ENCODE data around the gene LBR.

LBR gene

GRCh38 chr1:225442123-225442505 is 14.3 kb upstream of the LBR start:
- ATAC-seq (ENCODE audit: insufficient read depth, low read depth) = no peak

GRCh38 chr1:225441314-225442122 is 13.7 kb upstream of the LBR start:
- 0 out of 2 replicates have a peak overlapping the region, but pooled peaks have one; percentile 12 for H3K27ac ChIP-seq (ENCODE audit: low read length)
- no peak for ATAC-seq (ENCODE audit: insufficient read depth, low read depth)
- no peak overlapping the region for H3K4me3 ChIP-seq (ENCODE audit: low read depth in 1 of 2, low read length in 2 of 2)
- H3K36me3 ChIP-seq (ENCODE audit: insufficient read depth, low read length) = no peaks in the 10 kb centered on the region
- peaks cover 41% of the 10 kb centered on the region for H3K4me1 ChIP-seq (ENCODE audit: insufficient read depth, low read length)
- H3K4me2 ChIP-seq (ENCODE audit: insufficient read depth, low read length) = no peak overlapping the region
- H2AFZ ChIP-seq (ENCODE audit: low read depth, low read length) = no peak overlapping the region
- H3K9me3 ChIP-seq (ENCODE audit: insufficient read depth, low read length, severe bottlenecking) = no peaks in the 10 kb centered on the region
- no peak for DNase-seq
- TF ChIP-seq CTCF (IDR thresholded peaks at IDR 0.05; ENCODE audit: borderline replicate concordance, extremely low read depth, low read length, poor library complexity, severe bottlenecking) (peak; percentile 31), EZH2 (IDR thresholded peaks at IDR 0.05; ENCODE audit: borderline replicate concordance, low read depth, low read length, severe bottlenecking) (no peak)
- no peaks in the 10 kb centered on the region for H4K20me1 ChIP-seq (ENCODE audit: insufficient read depth, low read length)
- no peaks in the 10 kb centered on the region for H3K79me2 ChIP-seq (ENCODE audit: insufficient read depth, low read length)
- no peaks in the 10 kb centered on the region for H3K27me3 ChIP-seq (ENCODE audit: insufficient read depth, low read length, poor library complexity)
- no peak overlapping the region for H3K9ac ChIP-seq (ENCODE audit: low read depth, low read length)

More at GRCh38 chr1:225442123-225442505, 14.3 kb upstream of the LBR start:
- no peaks in the 10 kb centered on the region for H3K36me3 ChIP-seq (ENCODE audit: insufficient read depth, low read length)
- H2AFZ ChIP-seq (ENCODE audit: low read depth, low read length) = no peak overlapping the region
- no peak overlapping the region for H3K9ac ChIP-seq (ENCODE audit: low read depth, low read length)
- no peaks in the 10 kb centered on the region for H3K79me2 ChIP-seq (ENCODE audit: insufficient read depth, low read length)
- no peak for TF ChIP-seq EZH2 (IDR thresholded peaks at IDR 0.05; ENCODE audit: borderline replicate concordance, low read depth, low read length, severe bottlenecking)
- no peaks in the 10 kb centered on the region for H4K20me1 ChIP-seq (ENCODE audit: insufficient read depth, low read length)
- H3K4me2 ChIP-seq (ENCODE audit: insufficient read depth, low read length) = no peak overlapping the region
- DNase-seq = no peak
- peaks cover 42% of the 10 kb centered on the region for H3K4me1 ChIP-seq (ENCODE audit: insufficient read depth, low read length)
- no peaks in the 10 kb centered on the region for H3K9me3 ChIP-seq (ENCODE audit: insufficient read depth, low read length, severe bottlenecking)
- H3K27me3 ChIP-seq (ENCODE audit: insufficient read depth, low read length, poor library complexity) = no peaks in the 10 kb centered on the region
- no peak overlapping the region for H3K4me3 ChIP-seq (ENCODE audit: low read depth in 1 of 2, low read length in 2 of 2)
- H3K27ac ChIP-seq (ENCODE audit: low read length) = peak overlapping the region; percentile 12; the same call in 1 of the 2 replicates

- H4K20me1 ChIP-seq (ENCODE audit: insufficient read depth, low read length) = no peaks in the 10 kb centered on the region
- peaks cover 31% of the 10 kb centered on the region for H3K4me1 ChIP-seq (ENCODE audit: insufficient read depth, low read length)
- no peaks in the 10 kb centered on the region for H3K9me3 ChIP-seq (ENCODE audit: insufficient read depth, low read length, severe bottlenecking)
- DNase-seq (no peak), ATAC-seq (ENCODE audit: insufficient read depth, low read depth) (no peak)
- no peaks in the 10 kb centered on the region for H3K79me2 ChIP-seq (ENCODE audit: insufficient read depth, low read length)
- H3K27me3 ChIP-seq (ENCODE audit: insufficient read depth, low read length, poor library complexity) = no peaks in the 10 kb centered on the region
- H3K36me3 ChIP-seq (ENCODE audit: insufficient read depth, low read length) = no peaks in the 10 kb centered on the region
- H3K9ac ChIP-seq (ENCODE audit: low read depth, low read length) = no peak overlapping the region
- no peak for TF ChIP-seq CTCF (IDR thresholded peaks at IDR 0.05; ENCODE audit: borderline replicate concordance, extremely low read depth, low read length, poor library complexity, severe bottlenecking)
- H3K4me3 ChIP-seq (ENCODE audit: low read depth in 1 of 2, low read length in 2 of 2) = no peak overlapping the region
- H2AFZ ChIP-seq (ENCODE audit: low read depth, low read length) = no peak overlapping the region
- no peak overlapping the region for H3K27ac ChIP-seq (ENCODE audit: low read length)
- no peak overlapping the region for H3K4me2 ChIP-seq (ENCODE audit: insufficient read depth, low read length)
Observed at GRCh38 chr1:225440380-225441221, 12.8 kb upstream of the LBR start.
